HG02938 (cell line): ENCODE results near the gene SLC22A7.

ENCODE experiments used
- ATAC-seq: cut with Tn5 transposase; IDR thresholded peaks from one replicate; pipeline ENCODE4 v1.9.1; 2021; ENCODE audit warnings: mild to moderate bottlenecking, moderate library complexity; ENCODE audit not compliant: unreplicated experiment

The SLC22A7 gene

GRCh38 chr6:43264599-43265145 is 33.4 kb upstream of the SLC22A7 start:
- ATAC-seq, result no peak

DNA sequence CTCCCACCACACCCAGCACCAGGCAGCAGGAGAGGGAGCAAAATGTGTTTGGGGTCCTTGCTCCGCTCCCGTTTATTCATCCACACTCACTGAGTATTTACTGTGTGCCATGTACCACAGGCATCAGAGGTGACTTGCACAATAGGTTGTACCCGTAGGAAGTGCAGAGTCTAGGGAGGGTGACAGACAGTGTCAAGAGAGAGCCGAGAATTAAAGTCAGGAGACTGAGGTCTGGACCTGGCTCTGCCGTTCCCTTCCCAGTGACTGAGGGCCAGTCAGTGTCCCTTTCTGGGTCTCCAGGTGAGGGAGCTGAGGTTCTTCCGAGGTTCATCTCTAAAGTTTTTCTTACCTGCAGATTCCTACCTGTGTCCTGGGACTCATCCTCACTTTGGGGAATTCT is 32.5 kb upstream of the SLC22A7 start:
- ATAC-seq, result no peak

DNA sequence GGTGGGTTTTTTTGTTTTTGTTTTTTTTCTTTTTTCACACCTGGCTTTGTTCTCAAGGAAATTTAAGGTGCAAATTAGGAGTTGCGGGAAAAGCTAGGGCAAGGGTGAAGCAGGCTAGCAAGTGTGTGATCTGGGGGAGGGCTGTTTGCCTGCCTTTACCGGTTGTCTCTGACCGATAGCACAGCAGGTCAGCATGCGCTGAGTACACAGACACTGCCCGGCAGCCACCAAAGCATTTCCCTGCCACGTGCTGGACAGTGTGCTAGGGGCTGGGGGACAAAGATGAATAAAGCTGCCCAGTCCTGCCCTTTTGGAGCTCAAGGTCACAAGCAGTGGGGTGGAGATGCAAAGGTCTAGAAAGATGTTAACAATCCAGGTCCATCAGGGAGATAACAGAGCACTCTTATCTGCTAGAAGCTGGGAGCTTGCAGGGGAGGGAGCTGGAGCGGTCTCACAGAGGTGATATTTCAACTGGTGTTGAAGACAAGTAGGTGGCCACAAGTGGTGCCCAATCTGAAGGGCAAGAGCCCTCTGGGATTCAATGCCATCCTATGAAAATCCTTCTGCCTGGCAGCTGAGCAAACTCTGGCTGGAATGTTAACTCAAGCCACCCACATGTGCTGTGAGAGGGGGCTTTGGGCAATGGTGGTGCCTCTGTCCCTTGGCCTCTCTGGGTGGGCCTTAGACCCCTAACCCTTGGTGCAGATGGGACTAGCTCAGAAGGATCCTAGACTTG is 30.3 kb upstream of the SLC22A7 start:
- no peak for ATAC-seq

- ATAC-seq, result no peak
Observed at GRCh38 chr6:43268355-43268700, 29.7 kb upstream of the SLC22A7 start.

- no peak for ATAC-seq
Observed at GRCh38 chr6:43268782-43269272, 29.2 kb upstream of the SLC22A7 start.

- ATAC-seq, result no peak
Observed at GRCh38 chr6:43269273-43270007, 28.6 kb upstream of the SLC22A7 start.

GRCh38 chr6:43271103-43271815 is 26.8 kb upstream of the SLC22A7 start:
- no peak for ATAC-seq

DNA sequence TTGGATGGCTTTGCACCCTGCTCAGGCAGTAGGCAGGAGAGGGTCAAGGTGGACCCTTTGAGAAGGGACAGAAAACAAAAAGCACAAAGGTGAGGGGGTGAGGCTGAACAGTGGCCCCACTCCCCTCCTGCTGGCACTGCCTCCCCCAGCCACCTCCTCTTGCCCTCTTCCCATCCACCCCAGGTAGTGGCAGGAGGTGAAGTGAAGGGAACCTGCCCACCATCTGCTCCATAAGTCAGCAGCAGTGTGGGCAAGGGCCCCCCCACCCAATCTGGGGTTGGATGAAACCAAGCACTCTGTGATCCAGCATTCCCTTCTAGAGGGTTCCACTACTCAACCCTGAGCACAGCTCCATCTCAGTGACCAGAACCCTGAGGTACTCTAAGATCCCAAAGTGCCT is 26.1 kb upstream of the SLC22A7 start:
- no peak for ATAC-seq

DNA sequence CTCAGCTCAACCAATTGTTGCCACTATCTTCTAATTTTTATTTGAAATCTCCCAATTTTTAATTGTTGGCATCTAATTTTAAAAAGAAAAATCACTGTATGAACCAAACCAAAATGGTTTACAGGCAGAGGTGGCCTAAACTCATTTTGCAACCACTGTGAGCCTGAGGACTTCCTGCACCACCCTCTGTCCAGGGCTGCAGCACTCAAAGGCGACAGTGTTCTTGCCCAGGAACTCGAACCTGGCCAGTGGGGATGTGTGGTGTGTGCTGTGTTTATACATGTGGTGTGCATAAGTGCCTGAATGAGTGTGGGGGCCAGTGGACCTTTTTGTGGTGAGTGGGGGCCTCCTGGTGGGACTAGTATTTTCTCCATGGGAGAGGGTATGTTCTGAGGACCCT is 24.4 kb upstream of the SLC22A7 start:
- no peak for ATAC-seq

- no peak for ATAC-seq
Observed at GRCh38 chr6:43274127-43274915, 23.7 kb upstream of the SLC22A7 start.

DNA sequence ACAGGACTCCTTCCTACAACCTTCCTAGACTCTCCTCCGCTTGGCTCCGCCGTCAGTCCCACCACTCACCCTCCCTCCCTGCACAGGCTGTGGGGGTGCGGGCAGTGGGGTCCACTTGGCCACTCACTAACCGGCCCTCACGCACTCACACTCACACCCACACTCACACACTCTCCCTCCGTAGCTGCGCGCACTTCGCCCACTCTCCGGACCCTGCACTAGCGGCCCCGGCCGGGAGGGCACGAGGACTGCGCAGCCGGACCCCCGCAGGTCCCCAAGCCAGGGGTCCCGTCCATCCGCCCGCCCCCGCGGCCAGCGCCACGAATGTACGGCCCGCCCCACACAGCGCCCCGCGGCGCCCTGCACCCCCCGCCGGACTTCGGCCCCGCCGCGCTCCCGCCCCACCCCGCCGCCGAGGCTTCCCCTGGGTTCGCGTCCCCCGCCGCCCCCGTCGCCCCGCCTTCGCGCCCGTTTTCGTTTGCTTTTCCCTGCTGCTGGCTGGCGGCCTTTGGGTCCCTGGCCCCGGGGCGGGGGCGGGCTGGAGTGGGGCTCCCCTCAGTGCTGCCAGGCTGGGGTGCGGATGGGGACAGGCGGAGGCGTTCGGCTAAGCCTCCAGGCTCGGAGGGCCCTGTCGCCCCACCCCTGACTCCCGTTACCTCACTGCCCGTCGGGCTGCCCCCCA is 23.0 kb upstream of the SLC22A7 start:
- no peak for ATAC-seq

DNA sequence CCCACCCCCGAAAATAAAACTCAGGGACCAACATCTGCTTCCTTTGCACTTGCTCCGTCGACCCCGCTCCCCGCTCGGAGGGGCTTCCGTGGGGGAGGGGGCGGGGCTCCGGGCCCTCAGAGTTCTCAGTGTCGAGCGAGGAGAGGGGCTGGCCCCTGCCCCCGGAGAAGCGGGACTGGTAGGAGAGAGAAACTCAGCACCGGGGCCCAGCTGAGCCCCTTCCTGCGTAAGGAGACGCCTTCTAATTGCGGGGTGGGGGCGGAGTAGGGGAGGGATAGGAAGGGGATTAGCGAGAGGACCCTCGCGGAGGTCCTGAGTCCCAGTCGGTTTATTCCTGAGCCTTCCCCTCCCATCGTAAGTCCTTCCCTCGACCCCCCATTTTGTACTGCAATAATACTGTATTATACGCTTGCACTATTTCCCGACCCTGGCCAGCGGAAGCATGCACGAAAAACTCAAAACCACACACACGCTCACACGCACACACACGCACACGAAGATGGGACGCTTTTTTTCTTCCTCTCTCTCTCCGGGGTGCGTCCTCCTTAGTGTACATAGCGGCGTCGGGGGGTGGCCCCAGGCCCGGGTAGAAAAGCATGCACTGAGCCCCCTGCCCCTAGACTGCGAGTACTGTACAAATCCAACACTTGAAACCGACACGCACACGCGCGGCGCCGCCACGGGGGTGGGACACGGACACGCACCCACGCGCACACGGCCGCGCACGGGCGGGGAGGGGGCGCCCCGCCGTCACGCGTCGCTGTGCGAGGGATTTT is 22.1 kb upstream of the SLC22A7 start:
- no peak for ATAC-seq

DNA sequence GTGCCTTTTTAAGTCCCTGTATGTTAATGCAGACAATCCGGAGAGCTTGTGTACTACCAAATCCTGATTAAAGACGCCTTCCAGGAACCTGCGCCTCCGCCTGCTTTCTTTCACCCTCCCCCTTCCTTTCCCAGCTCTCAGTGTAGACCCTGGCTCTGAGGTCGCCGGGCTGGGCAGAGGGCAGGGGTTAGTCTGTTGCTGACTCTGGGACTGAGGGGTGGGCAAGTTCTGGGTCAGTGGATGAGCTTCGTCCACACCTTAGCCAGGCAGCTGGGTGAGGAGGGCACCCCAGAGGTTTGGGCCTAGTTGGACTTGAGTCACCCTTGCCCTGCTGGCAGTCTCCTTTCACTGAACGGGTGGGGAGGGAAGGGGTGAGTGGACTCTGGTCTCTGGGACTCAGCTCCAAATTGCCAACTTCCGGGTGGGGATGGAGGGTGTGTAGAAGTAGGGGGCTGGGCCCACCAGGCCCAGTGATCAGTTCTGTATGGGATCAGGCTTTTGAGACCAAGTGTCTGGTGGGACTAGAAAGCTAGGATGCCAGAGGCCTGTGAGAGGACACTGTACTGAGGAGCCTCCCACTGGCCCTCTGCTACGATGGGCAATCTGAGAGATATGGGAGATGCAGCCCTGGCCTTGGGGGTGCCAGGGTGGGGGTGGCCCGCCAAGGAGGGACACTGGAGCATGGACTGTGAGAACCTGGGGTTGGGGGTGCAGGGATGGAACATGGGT is 21.3 kb upstream of the SLC22A7 start:
- ATAC-seq, result no peak

DNA sequence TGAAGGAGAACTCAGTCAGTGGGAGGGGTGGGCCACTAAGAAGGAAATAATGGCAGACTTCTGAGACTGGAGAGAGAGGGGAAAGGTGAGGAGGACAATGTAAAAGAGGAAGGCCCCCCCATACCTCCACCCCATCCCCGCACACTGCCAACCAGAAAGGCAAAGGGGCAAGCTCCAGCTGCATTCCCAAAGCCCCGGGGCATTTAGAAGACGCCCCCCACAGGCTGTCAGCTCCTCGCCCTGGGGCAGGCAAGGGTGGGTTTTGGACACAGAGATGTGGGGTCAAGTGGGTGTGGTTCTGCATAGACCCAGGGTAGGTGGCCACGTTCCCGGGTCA is 20.8 kb upstream of the SLC22A7 start:
- no peak for ATAC-seq

- no peak for ATAC-seq
Observed at GRCh38 chr6:43277643-43278523, 20.2 kb upstream of the SLC22A7 start.

DNA sequence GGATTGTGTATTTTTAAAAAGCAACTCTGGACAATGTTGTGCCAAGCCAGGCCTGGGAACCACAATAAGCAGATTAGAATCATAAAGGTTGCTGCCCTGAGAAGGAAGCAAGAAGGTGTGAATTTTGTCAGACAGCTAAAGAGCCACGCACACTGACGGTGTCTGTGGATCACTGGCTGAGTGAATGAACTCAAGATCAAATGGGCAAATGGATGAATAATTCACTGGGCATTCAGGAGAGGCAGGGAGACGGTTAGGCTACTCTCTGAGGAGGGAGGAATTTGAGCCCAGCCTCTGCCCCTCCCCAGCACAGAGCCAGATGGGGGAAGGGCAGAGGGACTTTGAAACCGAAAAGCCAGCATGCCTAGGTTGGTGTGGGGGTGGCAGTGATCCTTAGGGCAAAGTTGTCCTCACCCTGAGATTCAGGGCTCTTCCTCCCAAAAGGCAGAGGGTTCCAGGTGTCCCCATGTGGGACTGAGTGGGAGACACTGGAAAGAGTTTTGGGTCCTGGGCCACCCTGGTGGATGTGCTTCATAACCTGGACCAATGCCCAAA is 19.5 kb upstream of the SLC22A7 start:
- ATAC-seq, result no peak

- ATAC-seq, result no peak
Observed at GRCh38 chr6:43280234-43280633, 17.8 kb upstream of the SLC22A7 start.

GRCh38 chr6:43282060-43282459 is 16.0 kb upstream of the SLC22A7 start:
- no peak for ATAC-seq
